ENCODE measurements around the gene MRGPRF.
"Not testable (repeated sequence)": the region's sequence is repeated elsewhere in the genome, so short reads cannot be mapped to it uniquely, and the experiment has no call there.

Gene MRGPRF

GRCh38 chr11:69004411-69005182, 8.4 kb downstream of the MRGPRF start:
- FAIRE-seq (no peak), DNase-seq (ENCODE audit: insufficient read length) (peak; percentile 29)
- TF ChIP-seq POLR2AphosphoS5 (IDR thresholded peaks at IDR 0.05; ENCODE audit: low read depth, low read length) (no peak), TAF1 (IDR thresholded peaks at IDR 0.05; ENCODE audit: borderline replicate concordance, low read depth, low read length) (no peak), POLR2A (IDR thresholded peaks at IDR 0.05; ENCODE audit: low read depth, low read length) (no peak)

DNA sequence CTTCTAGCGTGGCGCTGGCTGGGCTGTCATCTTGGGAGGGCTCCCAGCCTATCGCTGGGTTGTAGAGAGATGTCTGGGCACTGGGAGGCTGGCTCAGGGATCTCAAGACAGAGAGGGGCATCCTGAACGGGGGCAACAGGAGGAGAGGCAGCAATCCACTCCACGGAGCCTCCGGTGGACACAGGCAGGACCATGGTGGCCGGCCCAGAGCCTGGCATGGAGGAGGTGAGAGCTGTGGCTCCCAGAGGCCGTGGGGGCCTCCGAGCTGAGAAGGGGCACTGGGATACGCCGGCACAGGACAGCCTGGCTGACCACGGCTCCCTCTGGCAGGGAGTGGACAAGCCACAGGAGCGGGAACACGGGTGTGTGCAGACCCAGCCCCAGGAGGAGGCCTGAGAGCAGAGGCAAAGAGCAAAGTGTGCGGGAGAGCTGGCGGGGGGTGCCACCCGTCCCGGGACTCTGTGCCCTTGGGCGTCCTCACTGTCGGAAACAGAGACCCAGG, 9.1 kb downstream of the MRGPRF start:
- TF ChIP-seq POLR2A (IDR thresholded peaks at IDR 0.05; ENCODE audit: low read depth, low read length) (no peak), POLR2AphosphoS5 (IDR thresholded peaks at IDR 0.05; ENCODE audit: low read depth, low read length) (no peak), TAF1 (IDR thresholded peaks at IDR 0.05; ENCODE audit: borderline replicate concordance, low read depth, low read length) (no peak)
- DNase-seq (ENCODE audit: insufficient read length) (peak; percentile 11), FAIRE-seq (no peak)

DNA sequence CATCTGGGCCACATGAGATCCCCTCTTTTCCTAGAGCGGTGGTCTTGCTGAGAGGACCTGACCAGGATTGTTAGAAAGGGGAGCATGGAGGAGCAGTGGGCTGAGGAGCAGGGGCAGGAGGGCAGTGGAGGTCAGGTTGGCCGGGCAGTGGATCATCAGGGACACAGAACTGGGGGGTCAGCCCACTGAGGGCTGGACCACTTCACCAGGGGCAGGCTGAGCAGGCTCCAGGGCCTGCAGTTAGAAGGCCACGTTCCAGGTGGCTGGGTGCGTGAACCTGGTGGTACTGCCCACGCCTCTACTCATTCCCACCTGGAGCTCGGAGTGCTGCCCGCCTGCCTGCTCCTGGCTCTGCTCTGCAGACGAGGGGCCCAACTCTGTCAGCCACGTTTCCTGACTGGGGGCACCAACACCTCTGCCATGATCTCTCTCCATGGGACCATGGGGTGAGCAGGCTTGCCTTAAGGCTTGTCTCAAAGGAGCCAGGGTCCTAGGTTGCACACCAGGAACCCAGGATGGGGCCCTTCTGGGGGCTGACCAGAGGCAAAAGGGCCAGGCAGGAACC, 9.7 kb downstream of the MRGPRF start:
- no peak for FAIRE-seq
- TF ChIP-seq TAF1 (IDR thresholded peaks at IDR 0.05; ENCODE audit: borderline replicate concordance, low read depth, low read length) (no peak), POLR2A (IDR thresholded peaks at IDR 0.05; ENCODE audit: low read depth, low read length) (no peak), POLR2AphosphoS5 (IDR thresholded peaks at IDR 0.05; ENCODE audit: low read depth, low read length) (no peak)
- DNase-seq (ENCODE audit: insufficient read length) = peak; percentile 18

DNA sequence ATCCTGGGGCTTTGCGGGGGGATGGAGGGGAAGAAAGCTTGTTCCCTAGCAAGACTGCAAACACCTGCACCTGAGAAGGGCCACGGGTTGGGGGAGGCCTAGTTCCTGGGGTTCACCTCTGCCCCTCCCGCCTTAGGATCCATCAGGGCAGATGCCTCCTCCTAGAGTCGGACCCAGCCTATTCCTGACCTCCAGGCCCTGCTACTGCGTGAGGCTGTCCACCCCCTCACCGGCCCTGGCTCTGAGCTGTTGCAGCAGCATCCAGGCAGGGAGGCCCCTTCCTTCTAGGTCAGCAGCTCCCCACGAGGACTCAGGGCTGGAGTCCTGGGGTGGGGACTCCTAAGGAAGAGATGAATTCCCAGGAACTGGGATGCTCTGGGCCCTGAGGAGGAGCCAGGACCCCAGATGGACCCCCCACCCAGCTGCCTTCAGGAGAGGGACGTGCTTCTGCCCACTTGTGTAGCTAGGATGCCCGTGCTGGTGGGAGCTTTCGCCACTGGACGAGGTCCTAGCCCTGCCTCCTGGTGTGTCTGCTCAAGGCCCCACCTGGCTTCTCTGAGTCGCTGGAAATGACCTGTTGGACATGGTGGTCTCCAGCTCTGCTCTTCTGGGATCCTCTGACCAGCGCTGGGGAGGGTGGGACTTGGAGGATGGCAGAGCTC, 10.3 kb downstream of the MRGPRF start:
- DNase-seq (ENCODE audit: insufficient read length) (peak; percentile 1), FAIRE-seq (no peak)
- TF ChIP-seq POLR2A (IDR thresholded peaks at IDR 0.05; ENCODE audit: low read depth, low read length) (no peak), POLR2AphosphoS5 (IDR thresholded peaks at IDR 0.05; ENCODE audit: low read depth, low read length) (no peak), TAF1 (IDR thresholded peaks at IDR 0.05; ENCODE audit: borderline replicate concordance, low read depth, low read length) (no peak)

DNA sequence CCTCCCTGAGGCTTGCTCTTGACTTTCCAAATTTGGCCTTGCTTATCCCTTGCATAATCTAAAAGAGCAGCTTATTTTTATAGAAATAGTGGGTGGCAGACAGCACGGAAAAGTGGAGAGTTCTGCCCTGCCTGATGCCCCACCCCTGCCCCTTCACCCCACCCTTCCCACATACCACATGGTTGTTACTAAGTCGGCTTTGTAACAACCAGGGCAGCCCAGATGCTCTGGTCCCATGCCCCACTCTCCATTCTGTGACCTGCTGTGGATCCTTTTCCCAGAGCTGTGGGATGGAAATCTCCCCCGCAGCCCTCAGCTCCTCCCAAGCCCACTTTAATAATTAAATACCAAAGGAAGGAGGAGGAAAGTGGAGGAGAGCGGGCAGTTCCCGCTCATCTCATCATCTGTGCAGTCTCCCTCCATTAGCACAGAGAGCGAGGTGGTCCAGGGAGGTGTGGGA, 10.9 kb downstream of the MRGPRF start:
- TF ChIP-seq POLR2A (IDR thresholded peaks at IDR 0.05; ENCODE audit: low read depth, low read length) = no peak
- TF ChIP-seq POLR2AphosphoS5 (IDR thresholded peaks at IDR 0.05; ENCODE audit: low read depth, low read length) = no peak
- TF ChIP-seq TAF1 (IDR thresholded peaks at IDR 0.05; ENCODE audit: borderline replicate concordance, low read depth, low read length) = no peak
- no peak for FAIRE-seq
- peak; percentile 2 for DNase-seq (ENCODE audit: insufficient read length)

- TF ChIP-seq TAF1 (IDR thresholded peaks at IDR 0.05; ENCODE audit: borderline replicate concordance, low read depth, low read length) (no peak), POLR2A (IDR thresholded peaks at IDR 0.05; ENCODE audit: low read depth, low read length) (no peak), POLR2AphosphoS5 (IDR thresholded peaks at IDR 0.05; ENCODE audit: low read depth, low read length) (no peak)
- no peak for FAIRE-seq
Measured at GRCh38 chr11:69001243-69002081, 11.6 kb downstream of the MRGPRF start.

DNA sequence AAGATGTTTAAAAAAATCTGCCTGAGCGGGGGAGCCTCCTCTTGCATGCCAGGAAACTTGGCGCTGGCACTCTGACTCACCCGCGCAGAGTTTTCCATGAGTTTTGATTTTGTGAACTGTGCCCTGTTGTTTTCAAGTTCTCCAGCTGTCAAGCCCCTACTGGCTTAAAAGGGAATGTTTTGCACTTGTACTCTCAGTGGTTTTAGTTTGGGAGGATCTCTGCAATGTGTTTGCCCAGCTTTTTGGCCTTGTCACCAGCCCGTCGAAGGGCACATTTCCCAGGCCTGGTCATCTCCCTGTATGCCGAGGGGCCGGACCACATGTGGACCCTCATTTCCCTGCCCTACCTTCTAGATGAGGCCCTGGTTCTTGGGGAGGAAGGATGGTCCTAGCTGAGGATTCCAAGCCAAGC, 12.2 kb downstream of the MRGPRF start:
- no peak for TF ChIP-seq POLR2A (IDR thresholded peaks at IDR 0.05; ENCODE audit: low read depth, low read length)
- TF ChIP-seq POLR2AphosphoS5 (IDR thresholded peaks at IDR 0.05; ENCODE audit: low read depth, low read length) = no peak
- TF ChIP-seq TAF1 (IDR thresholded peaks at IDR 0.05; ENCODE audit: borderline replicate concordance, low read depth, low read length) = no peak
- FAIRE-seq = no peak
- DNase-seq (ENCODE audit: insufficient read length) = peak; percentile 0

More at GRCh38 chr11:69001243-69002081, 11.6 kb downstream of the MRGPRF start:
- DNase-seq (ENCODE audit: insufficient read length) = peak; percentile 2

DNA sequence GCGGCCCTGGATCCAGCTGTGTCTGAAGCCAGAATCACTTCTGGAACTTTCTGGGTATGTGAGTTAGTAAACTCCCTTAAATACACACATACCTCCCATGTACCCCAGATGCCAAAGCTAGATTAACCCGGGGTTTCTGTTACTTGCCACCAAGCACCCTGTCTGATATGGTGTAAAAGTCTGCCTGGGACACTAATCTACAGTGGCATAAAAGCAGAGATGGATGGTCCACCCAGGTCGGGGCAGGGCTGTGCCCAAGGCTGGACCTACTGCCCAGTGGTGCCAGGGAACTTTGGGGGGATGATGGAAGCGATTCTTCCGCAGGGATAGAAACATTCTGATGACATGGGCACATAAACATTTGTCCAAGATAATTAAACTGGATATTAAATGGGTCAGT, 12.7 kb downstream of the MRGPRF start:
- FAIRE-seq = no peak
- DNase-seq (ENCODE audit: insufficient read length) = peak; percentile 2
- TF ChIP-seq POLR2AphosphoS5 (IDR thresholded peaks at IDR 0.05; ENCODE audit: low read depth, low read length) (no peak), TAF1 (IDR thresholded peaks at IDR 0.05; ENCODE audit: borderline replicate concordance, low read depth, low read length) (no peak), POLR2A (IDR thresholded peaks at IDR 0.05; ENCODE audit: low read depth, low read length) (no peak)

DNA sequence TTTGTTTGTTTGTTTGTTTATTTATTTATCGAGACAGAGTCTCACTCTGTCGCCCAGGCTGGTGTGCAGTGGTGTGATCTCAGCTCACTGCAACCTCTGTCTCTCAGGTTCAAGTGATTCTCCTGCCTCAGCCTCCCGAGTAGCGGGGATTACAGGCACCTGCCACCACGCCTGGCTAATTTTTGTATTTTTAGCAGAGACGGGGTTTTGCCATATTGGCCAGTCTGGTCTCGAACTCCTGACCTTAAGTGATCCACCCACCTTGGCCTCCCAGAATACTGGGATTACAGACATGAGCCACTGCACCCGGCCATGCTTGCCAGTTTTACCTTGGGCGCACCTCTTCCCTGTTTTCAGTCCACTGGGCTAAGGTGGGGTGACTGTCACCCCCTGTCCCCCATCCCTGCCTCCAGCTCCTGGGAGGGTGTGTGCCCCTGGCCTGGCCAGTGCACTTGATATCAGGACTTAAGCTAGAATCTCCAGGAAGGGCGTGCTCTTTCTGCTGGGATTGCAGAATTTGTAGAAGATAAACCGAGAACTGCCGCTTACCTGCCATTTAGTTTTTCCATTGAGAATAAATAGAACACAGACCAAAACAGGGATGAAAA, 13.2 kb downstream of the MRGPRF start:
- FAIRE-seq; DNase-seq (ENCODE audit: insufficient read length): not testable (repeated sequence)

GRCh38 chr11:68999093-68999747, 13.8 kb downstream of the MRGPRF start:
- TF ChIP-seq POLR2AphosphoS5 (IDR thresholded peaks at IDR 0.05; ENCODE audit: low read depth, low read length) = no peak
- TF ChIP-seq POLR2A (IDR thresholded peaks at IDR 0.05; ENCODE audit: low read depth, low read length) = no peak
- TF ChIP-seq TAF1 (IDR thresholded peaks at IDR 0.05; ENCODE audit: borderline replicate concordance, low read depth, low read length) = no peak
- DNase-seq (ENCODE audit: insufficient read length) (no peak), FAIRE-seq (no peak)
